Stimulated activated CD4-positive, alpha-beta T cell treated with anti-CD3 and anti-CD28 coated beads, Interleukin-1b, Interleukin-23, amount 100 ng/mL, for 1 hour (primary cell): ENCODE measurements around the gene SORCS3.

ENCODE experiments used
- DNase-seq, 2 donors: peaks; one replicate each; pipeline ENCODE4 v3.0.0-alpha.2; 2020; ENCODE audit warnings: low read depth in 2 of 2

The SORCS3 gene

DNA sequence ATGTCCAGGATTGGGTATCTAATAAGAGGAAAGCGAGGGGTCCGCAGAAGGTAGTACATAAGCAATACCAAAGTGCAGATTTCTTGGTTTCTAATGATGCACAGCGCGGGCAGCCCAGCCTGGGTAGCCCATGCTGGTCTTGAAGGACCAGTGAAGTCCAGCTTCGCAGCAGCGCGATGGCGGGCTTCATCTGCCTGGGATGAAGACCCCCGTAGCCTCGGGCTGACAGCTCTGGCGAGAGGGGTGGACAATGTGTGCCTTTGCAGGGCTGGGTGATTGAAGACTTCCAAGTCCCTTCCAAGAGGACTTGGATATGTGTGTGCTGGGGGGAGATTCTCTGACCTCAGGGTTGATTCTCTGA, 2.2 kb downstream of the SORCS3 start:
- no peak for DNase-seq

DNA sequence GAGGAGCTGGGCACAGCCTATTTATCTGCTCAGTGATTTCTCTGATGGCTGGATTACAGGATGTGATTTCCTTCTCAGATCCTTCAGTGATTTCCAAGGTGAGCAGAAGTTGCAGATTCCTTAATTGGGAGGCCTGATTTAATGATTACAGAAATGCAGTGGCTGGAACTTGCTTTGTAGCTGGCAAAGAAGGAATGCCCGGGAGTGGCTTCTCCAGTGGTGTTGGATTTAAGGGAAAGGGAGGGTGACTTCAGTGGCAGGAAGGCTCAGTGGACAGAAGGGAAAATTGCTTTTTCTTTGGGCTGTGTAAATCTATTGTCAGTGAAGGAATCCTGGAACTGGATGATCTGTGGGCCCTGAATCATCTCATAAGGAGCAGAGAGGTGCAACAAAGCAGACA, 5.1 kb downstream of the SORCS3 start:
- DNase-seq: no peak

DNA sequence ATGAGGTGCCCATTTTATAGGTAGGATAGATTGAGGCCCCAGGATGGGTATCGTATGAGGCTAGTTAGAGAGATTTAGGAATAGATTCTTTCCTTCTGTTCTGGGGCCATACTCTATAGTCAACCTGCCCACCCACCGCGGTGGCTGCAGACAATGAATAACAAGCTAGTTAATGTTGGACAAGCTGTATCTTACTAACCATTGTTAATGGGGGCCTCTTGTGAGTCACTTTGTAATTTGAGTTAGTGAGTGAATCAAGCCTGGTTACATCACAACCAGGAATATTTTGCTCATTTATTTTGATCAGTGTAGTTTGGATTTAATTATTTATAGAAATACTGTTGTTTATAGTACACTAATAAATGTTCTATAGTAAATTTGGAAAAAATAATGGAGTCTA, 7.3 kb downstream of the SORCS3 start:
- DNase-seq: no peak

DNA sequence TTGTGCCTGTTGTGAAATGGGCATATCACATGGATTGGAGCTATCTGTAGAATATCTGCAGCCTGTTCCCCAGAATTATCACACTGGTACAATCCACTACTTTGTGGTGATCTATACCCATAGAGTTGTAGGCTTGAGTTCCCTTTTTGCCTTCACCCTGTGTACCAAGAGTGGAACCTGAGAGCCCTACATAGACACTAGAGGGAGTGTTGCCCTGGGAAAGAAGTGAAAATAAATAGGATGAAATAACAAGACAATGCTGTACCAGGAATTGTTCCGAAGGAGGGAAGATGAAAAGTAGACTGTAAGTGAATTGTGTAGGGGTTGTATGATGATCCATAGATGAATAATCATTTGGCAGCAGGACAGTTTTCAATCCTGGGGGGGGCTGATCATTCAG, 9.0 kb downstream of the SORCS3 start:
- no peak for DNase-seq

DNA sequence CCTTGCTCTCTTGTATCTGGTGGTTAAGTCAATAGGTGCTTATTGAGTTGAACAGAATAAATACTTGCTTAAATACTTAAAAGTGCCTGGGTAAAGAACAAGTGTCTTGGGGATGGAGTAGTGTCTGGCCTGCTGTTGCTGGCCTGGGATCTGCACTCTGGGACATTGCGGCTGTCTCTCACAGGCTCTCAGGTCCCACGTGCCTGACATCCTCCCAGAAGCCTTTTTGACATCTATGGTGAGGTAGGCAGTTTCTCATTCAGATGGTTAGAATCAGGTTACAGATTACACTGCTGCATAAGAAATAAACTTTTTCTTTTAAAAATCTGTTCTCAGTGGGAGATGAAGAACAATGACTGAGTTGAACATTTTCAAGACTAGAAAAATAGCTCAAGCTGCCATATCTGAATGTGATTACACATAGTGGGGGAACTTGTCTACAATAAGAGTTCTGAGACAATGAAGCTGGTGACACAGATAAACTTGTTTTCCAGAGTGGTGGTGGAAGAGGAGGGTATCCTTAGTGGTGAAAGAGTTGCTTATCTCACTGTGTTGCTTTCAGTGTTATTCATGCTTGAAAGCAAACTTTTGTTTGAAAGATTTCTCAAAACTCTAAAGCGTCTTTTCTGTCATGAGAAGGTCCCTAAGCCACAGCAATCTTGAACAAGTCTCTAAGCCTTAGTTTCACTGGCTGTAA, 9.7 kb downstream of the SORCS3 start:
- DNase-seq: no peak

DNA sequence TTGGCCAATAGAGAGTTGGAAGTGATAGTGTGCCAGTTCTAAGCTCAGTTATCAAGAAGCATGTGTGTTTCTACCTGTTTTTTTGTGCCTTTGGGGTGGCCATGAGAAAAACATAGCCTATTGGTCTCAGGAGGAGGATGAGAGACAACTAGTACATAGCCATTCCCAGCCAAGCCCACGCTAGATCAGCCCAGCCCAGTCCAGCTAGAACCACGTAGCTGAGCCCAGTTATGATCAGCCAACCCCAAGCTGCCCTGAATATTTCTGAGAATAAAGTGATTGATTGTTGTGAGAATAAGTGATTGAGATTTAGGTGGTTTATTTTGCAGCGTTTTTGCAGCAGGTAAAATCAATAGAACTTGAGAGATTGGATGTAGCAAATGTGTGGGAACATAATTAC, 15.9 kb downstream of the SORCS3 start:
- no peak for DNase-seq

DNA sequence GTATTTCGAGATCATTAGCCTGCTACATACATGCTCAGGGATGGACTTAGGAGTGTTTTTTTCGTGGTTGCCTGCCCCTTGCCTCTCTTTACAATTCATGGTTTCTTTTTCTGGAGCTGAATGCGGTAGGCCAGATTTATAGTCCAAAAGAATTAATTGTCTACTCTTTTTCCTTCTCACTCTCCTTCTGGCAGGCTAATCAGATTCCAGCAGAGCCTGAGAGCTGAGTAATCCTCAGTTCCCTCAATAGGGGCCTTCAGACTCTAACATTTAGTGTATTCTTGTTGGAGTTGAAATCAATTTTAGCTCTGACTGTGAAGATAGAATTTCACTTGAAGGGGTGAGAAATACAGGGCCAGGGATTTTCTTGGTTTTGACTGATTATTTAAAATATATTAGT, 16.4 kb downstream of the SORCS3 start:
- DNase-seq: no peak

DNA sequence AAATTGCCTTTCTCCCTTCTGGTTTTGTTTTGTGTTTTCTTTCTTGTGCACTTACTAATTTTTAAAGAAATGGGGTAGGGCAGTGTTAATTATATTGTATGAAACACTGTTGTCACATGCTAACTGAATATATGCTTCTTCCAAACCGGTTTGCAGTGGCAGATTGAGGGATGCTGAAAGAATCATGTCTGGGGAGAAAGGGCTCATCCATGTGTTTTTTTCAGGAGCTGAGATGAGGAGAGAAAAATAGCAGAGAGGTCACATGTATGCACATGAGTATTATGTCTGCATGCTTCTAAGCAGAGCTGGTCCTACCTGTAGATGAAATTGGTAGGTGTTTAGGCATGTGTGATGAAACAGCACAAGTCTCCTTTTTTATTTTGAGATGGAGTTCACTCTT, 17.0 kb downstream of the SORCS3 start:
- no peak for DNase-seq

DNA sequence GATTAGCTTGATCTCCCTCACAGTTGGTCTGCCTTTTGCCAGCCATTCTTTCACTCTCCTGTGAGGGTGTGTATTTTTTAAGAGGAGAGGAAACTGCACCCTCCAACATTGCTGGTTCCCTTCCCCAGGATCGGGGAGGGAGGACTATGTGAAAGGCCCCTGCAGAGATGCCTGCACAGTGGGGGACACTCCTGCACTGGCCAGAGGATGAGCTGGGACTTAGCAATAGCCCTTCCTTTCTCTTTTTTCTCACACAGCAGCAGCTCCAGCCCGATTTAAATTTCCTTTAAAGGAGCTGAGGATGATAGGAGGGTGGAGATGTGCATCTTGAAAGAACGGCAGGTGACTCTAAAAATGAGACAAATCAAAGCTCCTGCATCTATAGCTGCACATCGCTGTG, 18.7 kb downstream of the SORCS3 start:
- DNase-seq: no peak

DNA sequence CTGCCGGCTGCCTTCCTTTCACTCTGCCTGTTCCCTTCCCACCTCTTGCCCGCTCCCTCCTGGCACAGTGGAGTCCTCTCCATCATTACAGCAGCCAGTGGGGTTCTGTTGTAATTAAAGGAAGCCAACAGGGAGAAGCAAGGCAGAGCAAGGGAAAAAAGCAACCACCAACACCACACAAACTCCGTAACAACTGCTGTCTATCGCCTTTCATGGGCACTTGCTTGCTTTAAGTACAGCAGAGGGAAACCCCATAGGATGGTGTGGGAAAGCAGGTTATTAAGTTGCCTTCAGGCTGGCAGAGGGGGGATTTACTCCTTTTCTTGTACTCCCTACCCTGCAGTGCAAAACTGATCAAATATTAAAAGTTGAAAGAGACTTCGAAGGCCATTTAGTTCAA, 22.0 kb downstream of the SORCS3 start:
- DNase-seq: no peak

DNA sequence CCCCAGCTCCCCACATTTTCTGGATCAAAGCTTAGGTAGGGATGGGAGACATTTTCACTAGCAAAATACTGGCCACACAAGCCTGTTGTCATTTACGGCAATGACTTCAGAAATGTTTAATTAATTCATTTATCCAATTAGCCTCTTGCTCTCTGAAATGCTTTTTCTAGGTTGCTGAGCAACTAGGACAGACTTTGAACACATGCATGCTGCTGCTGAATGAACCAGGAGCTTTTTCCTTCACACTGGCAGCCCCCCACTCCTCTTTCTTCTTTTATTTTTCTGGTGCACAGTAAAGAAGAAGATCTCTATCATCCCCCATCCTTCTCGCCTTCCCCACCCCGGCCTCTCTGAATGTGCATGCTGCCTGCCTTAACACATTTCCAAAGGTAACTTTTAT, 22.5 kb downstream of the SORCS3 start:
- no peak for DNase-seq

DNA sequence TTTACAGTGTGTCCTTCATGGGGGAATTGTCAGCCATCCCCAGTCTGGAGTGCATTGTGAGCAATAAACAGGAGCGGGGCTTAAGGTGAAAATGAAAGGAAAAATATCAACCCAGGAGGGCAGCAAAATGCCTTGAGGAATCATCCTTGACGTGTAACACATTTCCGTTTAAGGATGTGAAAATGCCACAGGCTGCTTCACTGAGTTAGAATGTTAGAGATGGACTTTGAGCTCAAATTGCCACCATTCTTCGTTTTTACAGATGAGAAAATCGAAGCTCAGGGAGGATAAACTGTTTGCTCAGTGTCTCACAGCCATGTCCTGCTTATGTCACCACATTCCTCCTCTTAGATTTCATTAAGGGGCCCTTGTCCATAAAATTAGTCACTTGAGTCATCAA, 23.1 kb downstream of the SORCS3 start:
- DNase-seq: no peak

DNA sequence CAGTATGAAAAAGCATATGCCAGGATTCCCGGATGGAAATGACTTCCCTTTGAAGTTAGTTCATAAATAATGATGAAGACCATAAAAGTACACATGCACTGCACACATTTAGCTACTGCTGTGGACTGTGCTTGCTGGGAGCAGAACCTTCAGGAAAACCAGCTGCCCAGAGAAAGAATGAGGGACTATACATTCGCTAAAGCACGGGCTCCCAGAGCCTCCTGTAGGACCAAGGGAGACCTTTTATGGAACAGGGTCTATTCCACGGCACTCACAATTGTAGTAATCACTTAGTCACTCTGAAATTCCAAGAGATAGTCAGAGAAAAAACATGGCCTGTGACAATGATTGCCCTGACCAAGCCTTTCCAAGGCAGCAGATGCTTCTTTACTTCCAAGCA, 24.1 kb downstream of the SORCS3 start:
- DNase-seq: no peak

DNA sequence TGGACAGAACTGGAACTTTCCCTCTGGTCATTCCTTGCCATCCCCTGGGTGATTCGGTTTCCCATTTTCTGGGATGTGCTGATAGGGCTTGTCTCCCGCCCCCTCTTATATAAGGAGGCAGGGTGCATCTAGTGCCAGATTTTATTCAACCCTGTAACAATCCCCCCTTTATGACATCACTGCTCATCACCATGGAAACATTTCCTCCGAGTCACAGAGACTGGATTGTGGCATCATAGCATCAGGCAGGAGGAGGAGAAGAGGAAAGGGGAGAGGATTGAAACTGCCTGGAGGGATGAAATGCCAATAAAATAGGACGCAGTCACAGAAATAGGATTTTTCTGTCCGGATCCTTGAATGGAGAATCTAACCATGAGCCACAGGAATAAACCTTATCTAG, 25.0 kb downstream of the SORCS3 start:
- DNase-seq: no peak

DNA sequence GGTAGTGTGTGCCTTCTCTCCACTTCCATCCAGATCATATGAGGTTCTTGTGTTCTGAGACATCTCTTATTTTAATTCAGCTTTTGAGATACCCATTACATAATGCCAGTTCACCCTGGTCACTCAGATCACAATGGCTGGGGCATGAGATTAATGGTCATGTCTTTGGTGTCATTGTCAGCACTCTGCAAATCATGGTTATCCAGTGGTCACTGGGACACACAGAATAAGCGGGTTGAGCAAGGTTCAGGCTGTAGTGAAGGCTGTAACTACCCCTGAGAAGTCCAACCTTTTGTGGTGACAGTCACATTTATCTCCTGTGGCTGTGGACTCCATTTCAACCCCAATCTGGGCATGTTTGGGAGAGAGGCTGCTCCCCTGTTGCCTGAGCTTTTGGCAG, 35.8 kb downstream of the SORCS3 start:
- DNase-seq: no peak

DNA sequence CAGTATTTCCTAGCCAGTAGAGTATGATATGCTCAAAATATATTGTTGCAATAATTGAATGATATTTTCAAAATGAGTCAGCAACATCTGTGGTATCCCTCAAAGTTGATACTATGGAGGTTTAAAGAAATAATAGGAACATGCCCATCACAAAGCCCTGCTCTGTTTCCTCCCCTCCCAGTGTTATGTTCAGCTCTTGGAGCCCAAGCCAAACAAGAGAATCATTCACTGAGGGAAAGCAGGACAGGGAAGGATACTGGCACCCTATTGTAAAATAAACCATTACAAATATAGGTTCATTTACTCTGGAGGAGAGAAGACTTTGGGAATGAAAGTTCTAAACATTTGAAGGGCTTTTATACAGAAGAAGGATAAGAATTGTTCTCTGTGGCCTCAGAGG, 37.6 kb downstream of the SORCS3 start:
- no peak for DNase-seq

DNA sequence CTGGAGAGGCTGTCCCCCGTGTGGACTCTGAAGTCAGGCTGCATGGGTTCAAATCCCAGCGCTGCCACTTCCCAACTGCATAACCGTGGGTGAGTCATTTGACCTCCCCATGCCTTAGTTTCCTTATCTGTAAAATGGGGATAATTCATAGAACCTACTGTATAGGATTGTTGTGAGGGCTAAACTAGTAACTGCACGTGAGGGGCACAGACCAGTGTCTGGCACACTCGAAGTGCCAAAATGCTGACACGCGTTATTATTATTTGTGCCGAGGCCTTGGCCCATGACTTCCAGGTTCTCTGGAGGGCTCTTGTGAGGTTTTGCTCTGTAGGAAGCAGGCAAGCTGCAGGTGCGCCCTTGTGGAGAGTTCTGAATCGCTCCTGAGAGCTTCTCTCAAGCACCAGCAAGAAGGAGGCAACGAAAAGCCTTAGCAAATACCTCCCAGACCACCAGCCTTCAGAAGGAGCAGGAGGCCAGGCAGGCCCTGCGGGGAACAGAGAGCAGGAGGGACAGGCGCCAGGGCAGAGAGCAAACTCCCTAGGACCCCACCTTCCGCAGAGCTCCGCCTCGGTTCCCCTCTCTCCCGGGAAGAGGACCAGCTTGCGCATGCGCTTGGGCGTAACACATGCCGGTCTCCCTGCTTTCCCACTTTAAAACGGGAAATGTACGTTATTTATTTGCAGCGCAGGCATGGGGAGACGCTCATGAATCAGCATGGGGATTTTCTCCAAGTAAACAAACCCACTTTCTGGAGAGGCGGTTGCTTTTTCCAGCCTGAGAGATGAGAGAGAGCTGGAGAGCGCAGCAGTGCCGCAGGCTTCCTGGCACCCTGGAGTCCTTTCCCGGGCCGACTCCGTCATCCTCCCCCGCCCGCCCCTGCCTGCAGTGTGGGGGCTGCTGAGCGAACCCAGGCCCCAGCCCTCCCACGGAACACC, 39.6 kb downstream of the SORCS3 start:
- no peak for DNase-seq

DNA sequence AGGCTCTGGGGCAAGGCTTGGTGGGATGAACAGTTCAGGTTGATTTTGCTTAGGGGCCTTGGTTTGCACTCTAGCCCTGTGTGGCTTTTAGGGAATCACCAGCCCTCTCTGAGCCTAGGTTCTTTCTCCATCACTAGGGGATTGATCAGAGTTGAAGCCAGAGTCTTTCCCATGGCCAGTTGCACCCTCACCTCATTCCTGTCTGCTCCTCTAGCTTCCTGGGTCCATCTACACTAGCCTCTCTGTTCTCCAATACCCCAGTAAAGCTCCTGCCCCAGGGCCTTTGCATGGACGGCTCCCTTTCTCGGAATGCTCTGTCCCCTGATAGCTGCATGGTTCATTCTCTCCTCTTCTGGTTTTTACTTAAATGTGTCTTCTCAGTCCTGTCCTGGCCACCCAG, 40.4 kb downstream of the SORCS3 start:
- no peak for DNase-seq

DNA sequence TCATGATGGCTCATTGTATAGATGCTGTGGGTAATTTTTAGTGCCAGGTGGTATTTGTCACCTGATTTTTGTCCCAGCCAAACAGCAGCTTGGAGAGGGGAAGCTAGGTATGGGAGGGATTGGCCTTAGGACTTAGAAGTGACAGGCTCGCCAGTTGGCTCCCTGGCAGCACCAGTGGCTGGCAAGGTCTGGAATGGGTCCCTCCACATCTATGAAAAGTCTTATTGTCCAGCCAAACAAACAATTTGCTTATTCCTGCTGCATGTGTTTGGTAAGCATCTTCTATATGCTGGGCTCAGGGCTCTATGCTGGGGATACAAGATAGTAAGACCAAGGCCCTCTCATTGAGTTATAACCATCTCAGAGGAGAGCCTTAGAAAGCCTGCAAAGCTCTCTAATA, 42.5 kb downstream of the SORCS3 start:
- DNase-seq: no peak

DNA sequence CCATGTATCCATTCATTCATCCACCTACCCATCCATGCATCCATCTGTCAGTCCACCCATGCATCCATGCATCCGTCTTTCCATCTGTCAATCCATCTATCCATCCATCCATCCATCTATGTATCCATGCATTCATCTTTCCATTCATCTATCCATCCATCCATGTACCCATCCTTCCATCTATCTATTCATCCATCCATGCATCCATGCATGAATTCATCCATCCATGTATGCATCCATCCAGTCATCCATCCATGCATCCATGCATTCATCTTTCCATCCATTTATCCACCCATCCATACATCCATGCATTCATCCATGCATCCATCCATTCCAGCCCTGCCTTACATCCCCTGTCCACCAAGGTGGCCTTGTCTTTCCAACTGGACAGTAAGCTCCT, 45.7 kb downstream of the SORCS3 start:
- no peak for DNase-seq

DNA sequence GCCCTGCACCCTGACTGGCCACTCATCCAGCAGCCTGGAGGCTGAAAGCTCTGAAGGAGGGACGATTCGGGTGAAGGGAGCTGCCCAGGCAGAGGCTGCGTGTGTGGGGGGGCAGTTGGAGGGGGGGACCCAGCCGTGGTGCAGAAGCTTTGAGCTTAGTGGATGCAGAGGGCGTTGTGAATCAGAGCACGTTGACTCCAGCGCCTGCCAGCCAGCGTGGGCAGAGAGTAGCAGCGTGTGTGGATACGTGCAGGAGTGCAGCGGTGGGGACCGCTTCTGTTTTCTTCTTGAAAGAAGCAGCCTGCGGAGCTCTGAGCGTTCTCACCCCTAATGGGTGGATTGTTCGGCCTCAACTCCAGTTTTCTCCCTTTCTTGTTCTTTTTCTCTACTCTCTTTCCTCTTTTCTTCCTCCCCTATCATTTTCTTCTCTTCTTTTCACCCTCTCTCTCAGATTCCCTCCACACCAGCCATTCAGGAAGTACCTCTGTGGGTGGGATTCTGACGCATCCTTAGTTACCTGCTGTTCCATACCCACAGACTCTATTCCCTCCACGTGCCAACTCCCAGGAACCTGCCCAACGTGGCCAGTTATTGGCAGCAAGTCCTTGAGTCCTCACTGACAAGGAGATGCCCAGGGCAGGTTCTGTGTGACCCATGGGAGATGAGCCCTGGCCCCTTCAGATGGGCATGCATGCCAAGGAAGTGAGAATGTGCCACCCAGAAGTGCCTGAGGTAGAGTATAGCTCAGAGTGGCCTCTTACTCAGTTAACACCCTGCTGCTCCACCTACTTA, 47.4 kb downstream of the SORCS3 start:
- DNase-seq: no peak

DNA sequence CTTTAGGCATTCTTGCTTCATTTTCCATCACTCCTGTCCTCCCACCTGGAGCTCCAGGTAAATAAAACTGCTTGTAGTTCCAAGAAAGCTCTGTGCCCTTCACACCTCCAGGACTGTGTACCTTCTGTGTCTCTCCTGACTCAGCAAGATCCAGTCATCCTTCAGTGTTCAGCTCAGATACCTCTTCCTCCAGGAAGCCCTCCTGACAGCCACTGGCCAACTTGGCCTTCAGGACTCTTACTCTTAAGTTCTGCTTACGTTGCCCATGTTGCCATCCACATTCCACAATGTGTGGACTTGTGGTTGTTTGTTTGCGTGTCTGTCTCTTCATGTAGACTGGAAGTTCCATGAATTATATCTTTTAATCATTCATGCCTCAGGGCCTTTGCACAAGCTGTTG, 48.0 kb downstream of the SORCS3 start:
- no peak for DNase-seq

DNA sequence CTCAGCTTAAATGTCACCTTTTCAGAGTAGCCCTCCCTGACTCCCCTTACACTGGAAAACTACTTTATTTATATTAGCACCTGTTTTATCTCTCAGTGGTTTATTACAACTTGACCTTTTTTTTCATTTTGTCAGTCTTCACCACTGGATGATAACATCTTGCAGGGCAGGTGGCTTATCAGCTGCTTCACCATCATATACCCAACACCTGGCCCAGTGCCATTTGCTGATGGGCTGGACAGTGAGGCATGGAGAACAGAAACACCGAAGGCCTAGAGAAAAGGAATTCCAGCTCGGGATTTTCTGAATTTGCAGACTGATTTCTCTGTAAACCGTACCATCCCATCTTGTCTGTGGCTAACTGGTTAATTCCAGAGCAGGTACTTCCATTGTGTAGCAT, 48.5 kb downstream of the SORCS3 start:
- no peak for DNase-seq
